ENCODE measurements around the gene PRKACA. TPM values are rescaled to one million over a fixed set of nuclear protein-coding genes. Genes with fewer than 3 reads are reported as not detected.

The PRKACA gene
- total RNA-seq, 1 experiment from 2014 or later, result 24.0 TPM

- no peaks in the 10 kb centered on the region for H3K9me2 ChIP-seq (replicated peaks; ENCODE audit: insufficient read depth, low read length)
- H3K9ac ChIP-seq (ENCODE audit: low read length), result no peak overlapping the region
- H4K20me1 ChIP-seq (ENCODE audit: insufficient read depth, low read depth, low read length), result no peaks in the 10 kb centered on the region
- H3K79me2 ChIP-seq (ENCODE audit: low read length), result no peaks in the 10 kb centered on the region
- H3K9me3 ChIP-seq (ENCODE audit: low read length), result no peaks in the 10 kb centered on the region
- H3K4me3 ChIP-seq (ENCODE audit: low read length), result no peak overlapping the region
- no peak overlapping the region for H3K27ac ChIP-seq (ENCODE audit: low read length)
- no peak overlapping the region for H2AFZ ChIP-seq (ENCODE audit: low read length)
- DNase-seq, result no peak
- H3K36me3 ChIP-seq (ENCODE audit: insufficient read depth, low read length), result no peaks in the 10 kb centered on the region
- no peaks in the 10 kb centered on the region for H3K4me1 ChIP-seq (ENCODE audit: low read length)
- H3K4me2 ChIP-seq (ENCODE audit: low read depth, low read length, poor library complexity, severe bottlenecking), result no peak overlapping the region
- H3K27me3 ChIP-seq (ENCODE audit: low read length), result no peaks in the 10 kb centered on the region
Measured at GRCh38 chr19:14160017-14160703, 42.6 kb upstream of the PRKACA start.

DNA sequence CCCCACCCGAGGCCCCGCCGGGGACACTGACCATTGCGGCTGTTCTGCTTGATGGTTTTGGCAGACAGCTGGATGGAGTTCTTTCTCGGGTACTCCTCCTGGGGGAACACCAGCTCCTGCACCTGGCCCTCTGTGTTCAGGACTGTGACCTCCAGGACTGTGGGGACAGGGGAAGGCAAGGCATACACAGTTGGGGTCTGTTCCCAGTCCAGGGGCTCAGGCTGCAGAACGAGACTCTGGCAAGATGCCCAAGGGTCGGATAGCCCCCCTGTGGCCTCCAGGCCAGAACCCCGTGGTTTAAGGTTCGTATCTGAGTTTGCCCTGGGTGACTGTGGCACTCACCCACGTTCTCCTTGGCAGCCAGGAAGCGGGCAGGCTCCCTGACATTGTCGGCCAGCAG, 41.5 kb upstream of the PRKACA start:
- Histone ChIP-seq H3K9ac (ENCODE audit: low read length) (no peak overlapping the region), H3K9me2 (replicated peaks; ENCODE audit: insufficient read depth, low read length) (no peaks in the 10 kb centered on the region), H3K27ac (ENCODE audit: low read length) (no peak overlapping the region), H3K36me3 (ENCODE audit: insufficient read depth, low read length) (no peaks in the 10 kb centered on the region), H2AFZ (ENCODE audit: low read length) (no peak overlapping the region), H3K9me3 (ENCODE audit: low read length) (no peaks in the 10 kb centered on the region), H4K20me1 (ENCODE audit: insufficient read depth, low read depth, low read length) (no peaks in the 10 kb centered on the region), H3K79me2 (ENCODE audit: low read length) (no peaks in the 10 kb centered on the region), H3K4me1 (ENCODE audit: low read length) (no peaks in the 10 kb centered on the region), H3K4me2 (ENCODE audit: low read depth, low read length, poor library complexity, severe bottlenecking) (no peak overlapping the region), H3K4me3 (ENCODE audit: low read length) (no peak overlapping the region), H3K27me3 (ENCODE audit: low read length) (no peaks in the 10 kb centered on the region)
- no peak for DNase-seq

DNA sequence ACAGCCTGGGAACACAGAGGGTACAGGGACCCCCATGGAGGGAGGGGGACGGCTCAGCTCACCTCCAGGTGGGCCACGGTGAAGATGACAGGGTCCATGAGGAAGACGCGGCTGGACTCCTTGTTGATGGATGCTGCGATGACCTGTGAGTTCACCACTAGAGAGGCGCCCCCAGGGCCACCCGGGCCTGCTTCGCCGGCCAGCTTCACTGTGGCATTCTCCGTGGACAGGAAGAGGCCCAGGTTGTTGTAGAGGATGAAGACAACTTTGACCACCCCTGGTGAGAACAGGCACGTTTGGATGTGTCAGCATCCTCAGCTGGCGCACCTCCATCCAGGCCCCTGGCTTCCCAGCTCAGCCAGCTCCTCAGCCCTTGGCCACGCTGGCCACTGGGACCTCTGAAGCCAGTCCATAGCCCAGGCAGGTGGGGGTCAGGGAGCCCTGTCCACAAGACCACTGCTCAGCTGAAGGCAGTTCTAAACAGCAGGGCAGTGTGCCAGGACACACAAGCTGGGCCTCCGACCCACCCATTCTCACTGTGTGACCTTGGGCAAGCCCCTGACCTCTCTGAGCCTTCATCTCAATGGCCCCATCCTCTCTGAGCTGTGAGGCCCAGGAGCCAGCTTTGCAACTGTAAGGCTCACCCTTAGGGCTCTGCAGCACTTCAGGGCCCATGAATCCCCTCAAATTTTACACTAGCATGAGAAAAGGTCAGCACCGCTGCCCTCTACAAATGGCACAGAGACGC, 40.9 kb upstream of the PRKACA start:
- H3K9ac ChIP-seq (ENCODE audit: low read length), result no peak overlapping the region
- H3K4me3 ChIP-seq (ENCODE audit: low read length), result no peak overlapping the region
- no peak for DNase-seq
- H4K20me1 ChIP-seq (ENCODE audit: insufficient read depth, low read depth, low read length), result no peaks in the 10 kb centered on the region
- no peaks in the 10 kb centered on the region for H3K9me2 ChIP-seq (replicated peaks; ENCODE audit: insufficient read depth, low read length)
- H2AFZ ChIP-seq (ENCODE audit: low read length), result no peak overlapping the region
- no peak overlapping the region for H3K4me2 ChIP-seq (ENCODE audit: low read depth, low read length, poor library complexity, severe bottlenecking)
- no peaks in the 10 kb centered on the region for H3K27me3 ChIP-seq (ENCODE audit: low read length)
- no peaks in the 10 kb centered on the region for H3K36me3 ChIP-seq (ENCODE audit: insufficient read depth, low read length)
- H3K4me1 ChIP-seq (ENCODE audit: low read length), result no peaks in the 10 kb centered on the region
- no peaks in the 10 kb centered on the region for H3K9me3 ChIP-seq (ENCODE audit: low read length)
- H3K79me2 ChIP-seq (ENCODE audit: low read length), result no peaks in the 10 kb centered on the region
- no peak overlapping the region for H3K27ac ChIP-seq (ENCODE audit: low read length)

DNA sequence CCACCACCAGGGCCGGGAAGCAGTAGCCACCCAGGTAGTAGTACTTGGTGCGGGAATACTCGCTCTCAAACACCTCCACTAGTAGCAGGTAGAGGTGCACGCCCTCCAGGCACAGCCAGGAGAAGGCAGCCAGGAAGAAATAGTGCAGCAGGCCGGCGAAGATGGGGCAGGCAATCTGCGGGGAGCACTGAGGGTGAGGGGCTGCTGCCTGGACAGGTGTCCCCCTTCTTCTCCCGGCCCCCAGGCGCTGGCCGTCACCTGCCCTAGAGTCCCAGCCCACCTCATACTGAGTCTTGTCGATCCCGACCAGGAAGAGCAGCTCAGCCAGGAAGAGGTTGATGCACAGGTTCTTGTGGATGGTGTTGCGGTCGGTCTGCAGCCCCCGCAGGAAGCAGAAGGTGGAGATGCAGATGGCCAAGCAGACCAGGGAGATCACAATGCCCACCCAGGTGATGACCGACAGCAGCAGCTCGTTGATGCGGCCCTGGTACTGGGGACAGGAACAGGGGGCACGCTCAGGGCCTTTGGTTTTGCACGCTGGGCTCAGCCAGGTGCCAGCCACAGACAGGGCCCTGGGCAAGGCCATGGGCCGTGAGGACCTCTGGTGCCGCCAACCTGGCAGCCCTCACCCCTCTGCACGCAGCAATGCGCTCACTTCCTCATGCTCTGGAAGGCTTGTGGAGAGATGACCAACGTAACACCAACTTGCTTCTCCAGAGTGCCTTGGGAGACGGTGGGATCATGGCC, 39.6 kb upstream of the PRKACA start:
- H4K20me1 ChIP-seq (ENCODE audit: insufficient read depth, low read depth, low read length), result no peaks in the 10 kb centered on the region
- H3K4me2 ChIP-seq (ENCODE audit: low read depth, low read length, poor library complexity, severe bottlenecking), result no peak overlapping the region
- DNase-seq, result no peak
- H3K27me3 ChIP-seq (ENCODE audit: low read length), result no peaks in the 10 kb centered on the region
- H3K4me3 ChIP-seq (ENCODE audit: low read length), result no peak overlapping the region
- H3K4me1 ChIP-seq (ENCODE audit: low read length), result no peaks in the 10 kb centered on the region
- H3K9me3 ChIP-seq (ENCODE audit: low read length), result no peaks in the 10 kb centered on the region
- no peak overlapping the region for H3K27ac ChIP-seq (ENCODE audit: low read length)
- no peak overlapping the region for H3K9ac ChIP-seq (ENCODE audit: low read length)
- H2AFZ ChIP-seq (ENCODE audit: low read length), result no peak overlapping the region
- no peaks in the 10 kb centered on the region for H3K79me2 ChIP-seq (ENCODE audit: low read length)
- no peaks in the 10 kb centered on the region for H3K9me2 ChIP-seq (replicated peaks; ENCODE audit: insufficient read depth, low read length)
- H3K36me3 ChIP-seq (ENCODE audit: insufficient read depth, low read length), result no peaks in the 10 kb centered on the region

DNA sequence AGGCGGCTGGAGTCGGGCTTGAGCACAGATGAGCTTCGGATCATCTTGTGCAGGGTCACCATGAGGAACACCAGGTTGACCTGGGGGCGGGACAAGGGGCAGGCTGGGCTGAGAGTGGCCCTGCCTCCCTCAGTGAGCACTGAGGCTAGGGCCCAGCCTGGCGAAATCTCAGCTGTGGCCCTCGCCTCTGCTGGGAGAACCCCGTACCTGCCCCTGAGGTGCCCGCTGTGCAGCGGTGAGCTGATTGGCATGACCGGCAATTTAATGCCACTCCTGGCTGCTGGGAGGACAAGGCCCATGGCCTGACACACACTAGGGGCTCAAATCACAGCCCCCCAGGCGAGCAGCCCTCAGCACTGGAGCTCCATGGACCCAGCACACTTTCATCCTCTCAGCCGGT, 38.6 kb upstream of the PRKACA start:
- H3K27me3 ChIP-seq (ENCODE audit: low read length), result no peaks in the 10 kb centered on the region
- no peak overlapping the region for H3K27ac ChIP-seq (ENCODE audit: low read length)
- no peak overlapping the region for H3K4me2 ChIP-seq (ENCODE audit: low read depth, low read length, poor library complexity, severe bottlenecking)
- no peak overlapping the region for H2AFZ ChIP-seq (ENCODE audit: low read length)
- no peak overlapping the region for H3K4me3 ChIP-seq (ENCODE audit: low read length)
- H3K9me2 ChIP-seq (replicated peaks; ENCODE audit: insufficient read depth, low read length), result no peaks in the 10 kb centered on the region
- H3K36me3 ChIP-seq (ENCODE audit: insufficient read depth, low read length), result no peaks in the 10 kb centered on the region
- DNase-seq, result no peak
- H3K79me2 ChIP-seq (ENCODE audit: low read length), result no peaks in the 10 kb centered on the region
- no peaks in the 10 kb centered on the region for H4K20me1 ChIP-seq (ENCODE audit: insufficient read depth, low read depth, low read length)
- H3K4me1 ChIP-seq (ENCODE audit: low read length), result no peaks in the 10 kb centered on the region
- no peak overlapping the region for H3K9ac ChIP-seq (ENCODE audit: low read length)
- H3K9me3 ChIP-seq (ENCODE audit: low read length), result no peaks in the 10 kb centered on the region

- Histone ChIP-seq H3K79me2 (ENCODE audit: low read length) (no peaks in the 10 kb centered on the region), H4K20me1 (ENCODE audit: insufficient read depth, low read depth, low read length) (no peaks in the 10 kb centered on the region), H3K4me2 (ENCODE audit: low read depth, low read length, poor library complexity, severe bottlenecking) (no peak overlapping the region), H3K4me3 (ENCODE audit: low read length) (no peak overlapping the region), H3K36me3 (ENCODE audit: insufficient read depth, low read length) (no peaks in the 10 kb centered on the region), H3K9me3 (ENCODE audit: low read length) (no peaks in the 10 kb centered on the region), H3K9me2 (replicated peaks; ENCODE audit: insufficient read depth, low read length) (no peaks in the 10 kb centered on the region), H2AFZ (ENCODE audit: low read length) (no peak overlapping the region), H3K9ac (ENCODE audit: low read length) (no peak overlapping the region), H3K27me3 (ENCODE audit: low read length) (no peaks in the 10 kb centered on the region), H3K27ac (ENCODE audit: low read length) (no peak overlapping the region), H3K4me1 (ENCODE audit: low read length) (no peaks in the 10 kb centered on the region)
- DNase-seq, result no peak
Measured at GRCh38 chr19:14155371-14155770, 37.8 kb upstream of the PRKACA start.

GRCh38 chr19:14152713-14153112, 35.2 kb upstream of the PRKACA start:
- H4K20me1 ChIP-seq (ENCODE audit: insufficient read depth, low read depth, low read length), result peaks cover 6% of the 10 kb centered on the region; the same call in 1 of the 2 replicates
- no peak overlapping the region for H3K4me3 ChIP-seq (ENCODE audit: low read length)
- no peaks in the 10 kb centered on the region for H3K27me3 ChIP-seq (ENCODE audit: low read length)
- DNase-seq, result no peak
- H3K9me3 ChIP-seq (ENCODE audit: low read length), result no peaks in the 10 kb centered on the region
- no peaks in the 10 kb centered on the region for H3K9me2 ChIP-seq (replicated peaks; ENCODE audit: insufficient read depth, low read length)
- H2AFZ ChIP-seq (ENCODE audit: low read length), result no peak overlapping the region
- no peak overlapping the region for H3K9ac ChIP-seq (ENCODE audit: low read length)
- H3K4me1 ChIP-seq (ENCODE audit: low read length), result no peaks in the 10 kb centered on the region
- no peaks in the 10 kb centered on the region for H3K36me3 ChIP-seq (ENCODE audit: insufficient read depth, low read length)
- H3K4me2 ChIP-seq (ENCODE audit: low read depth, low read length, poor library complexity, severe bottlenecking), result no peak overlapping the region
- H3K27ac ChIP-seq (ENCODE audit: low read length), result no peak overlapping the region
- H3K79me2 ChIP-seq (ENCODE audit: low read length), result no peaks in the 10 kb centered on the region
